Measurements from ENCODE around the gene CDH5. TPM values are rescaled to one million over a fixed set of nuclear protein-coding genes. Genes with fewer than 3 reads are reported as not detected.

Gene CDH5
- total and polyA plus RNA-seq, 2 of the 4 experiments (the other 2 are of a cell fraction) = not detected

DNA sequence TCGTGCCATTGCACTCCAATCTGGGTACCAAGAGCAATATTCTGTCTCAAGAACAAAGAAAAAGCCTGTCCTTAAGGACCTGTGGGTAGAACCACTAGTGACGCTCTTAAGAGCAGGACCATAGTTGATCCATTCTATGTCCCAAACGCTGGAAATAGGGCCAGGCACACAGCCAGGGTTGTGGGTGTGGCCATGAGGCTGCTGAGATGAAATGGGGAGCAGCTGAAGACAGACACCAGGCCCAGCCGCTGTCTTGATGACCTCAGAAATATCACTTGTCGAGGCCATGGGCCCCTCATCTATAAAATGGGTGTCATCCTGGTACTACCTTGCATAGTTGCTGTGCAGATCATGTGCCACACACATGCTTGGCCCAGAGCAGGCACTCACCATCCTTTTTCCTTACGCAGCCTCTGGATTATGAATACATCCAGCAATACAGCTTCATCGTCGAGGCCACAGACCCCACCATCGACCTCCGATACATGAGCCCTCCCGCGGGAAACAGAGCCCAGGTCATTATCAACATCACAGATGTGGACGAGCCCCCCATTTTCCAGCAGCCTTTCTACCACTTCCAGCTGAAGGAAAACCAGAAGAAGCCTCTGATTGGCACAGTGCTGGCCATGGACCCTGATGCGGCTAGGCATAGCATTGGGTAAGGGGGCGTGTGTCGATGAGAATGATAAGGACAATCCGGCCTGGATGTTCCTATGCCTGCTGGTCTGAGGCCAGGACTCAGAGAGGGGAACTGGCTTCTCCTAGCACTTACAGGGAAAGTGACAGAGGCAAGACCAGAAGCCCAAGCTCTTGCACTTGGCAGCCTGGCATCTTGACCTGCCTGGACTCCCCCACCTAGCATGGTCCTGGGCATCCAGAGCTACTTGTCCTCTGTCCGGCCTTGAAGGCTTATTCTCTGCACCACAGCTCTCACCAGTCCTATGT, 25.5 kb downstream of the CDH5 start:
- no peak for ATAC-seq (ENCODE audit: low read depth)
- intact Hi-C loops (cut with micrococcal nuclease) = no loop called here

More for the DNA sequence above, 25.5 kb downstream of the CDH5 start:
- H3K36me3 ChIP-seq (ENCODE audit: control insufficient read depth, insufficient read depth, low read length) = no peaks in the 10 kb centered on the region
- H2AK9ac ChIP-seq (replicated peaks; ENCODE audit: low read depth, low read length, poor library complexity) = no peak overlapping the region
- no peaks in the 10 kb centered on the region for H3K79me1 ChIP-seq (ENCODE audit: low read depth in 1 of 2, low read length in 2 of 2)
- TF ChIP-seq SMC3 (IDR thresholded peaks at IDR 0.05; ENCODE audit: low read depth, low read length) (no peak), FOS (IDR thresholded peaks at IDR 0.05; ENCODE audit: low read depth, low read length) (no peak), RFX5 (IDR thresholded peaks at IDR 0.05; ENCODE audit: low read depth, low read length) (no peak), RCOR1 (IDR thresholded peaks at IDR 0.05; ENCODE audit: insufficient replicate concordance, low read length) (no peak)
- TF ChIP-seq, protein P1, sequence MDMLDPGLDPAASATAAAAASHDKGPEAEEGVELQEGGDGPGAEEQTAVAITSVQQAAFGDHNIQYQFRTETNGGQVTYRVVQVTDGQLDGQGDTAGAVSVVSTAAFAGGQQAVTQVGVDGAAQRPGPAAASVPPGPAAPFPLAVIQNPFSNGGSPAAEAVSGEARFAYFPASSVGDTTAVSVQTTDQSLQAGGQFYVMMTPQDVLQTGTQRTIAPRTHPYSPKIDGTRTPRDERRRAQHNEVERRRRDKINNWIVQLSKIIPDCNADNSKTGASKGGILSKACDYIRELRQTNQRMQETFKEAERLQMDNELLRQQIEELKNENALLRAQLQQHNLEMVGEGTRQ (IDR thresholded peaks at IDR 0.05; ENCODE audit: low read depth, low read length) = no peak
- TF ChIP-seq, protein P2, sequence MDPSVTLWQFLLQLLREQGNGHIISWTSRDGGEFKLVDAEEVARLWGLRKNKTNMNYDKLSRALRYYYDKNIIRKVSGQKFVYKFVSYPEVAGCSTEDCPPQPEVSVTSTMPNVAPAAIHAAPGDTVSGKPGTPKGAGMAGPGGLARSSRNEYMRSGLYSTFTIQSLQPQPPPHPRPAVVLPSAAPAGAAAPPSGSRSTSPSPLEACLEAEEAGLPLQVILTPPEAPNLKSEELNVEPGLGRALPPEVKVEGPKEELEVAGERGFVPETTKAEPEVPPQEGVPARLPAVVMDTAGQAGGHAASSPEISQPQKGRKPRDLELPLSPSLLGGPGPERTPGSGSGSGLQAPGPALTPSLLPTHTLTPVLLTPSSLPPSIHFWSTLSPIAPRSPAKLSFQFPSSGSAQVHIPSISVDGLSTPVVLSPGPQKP (IDR thresholded peaks at IDR 0.05; ENCODE audit: borderline replicate concordance, low read depth, low read length) = no peak
- TF ChIP-seq, protein P3, sequence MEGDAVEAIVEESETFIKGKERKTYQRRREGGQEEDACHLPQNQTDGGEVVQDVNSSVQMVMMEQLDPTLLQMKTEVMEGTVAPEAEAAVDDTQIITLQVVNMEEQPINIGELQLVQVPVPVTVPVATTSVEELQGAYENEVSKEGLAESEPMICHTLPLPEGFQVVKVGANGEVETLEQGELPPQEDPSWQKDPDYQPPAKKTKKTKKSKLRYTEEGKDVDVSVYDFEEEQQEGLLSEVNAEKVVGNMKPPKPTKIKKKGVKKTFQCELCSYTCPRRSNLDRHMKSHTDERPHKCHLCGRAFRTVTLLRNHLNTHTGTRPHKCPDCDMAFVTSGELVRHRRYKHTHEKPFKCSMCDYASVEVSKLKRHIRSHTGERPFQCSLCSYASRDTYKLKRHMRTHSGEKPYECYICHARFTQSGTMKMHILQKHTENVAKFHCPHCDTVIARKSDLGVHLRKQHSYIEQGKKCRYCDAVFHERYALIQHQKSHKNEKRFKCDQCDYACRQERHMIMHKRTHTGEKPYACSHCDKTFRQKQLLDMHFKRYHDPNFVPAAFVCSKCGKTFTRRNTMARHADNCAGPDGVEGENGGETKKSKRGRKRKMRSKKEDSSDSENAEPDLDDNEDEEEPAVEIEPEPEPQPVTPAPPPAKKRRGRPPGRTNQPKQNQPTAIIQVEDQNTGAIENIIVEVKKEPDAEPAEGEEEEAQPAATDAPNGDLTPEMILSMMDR (conservative IDR thresholded peaks at IDR 0.05; ENCODE audit: low read depth, low read length) = no peak
- in situ Hi-C loops (cut with MboI; ENCODE audit: low sequenced_read_pairs) = no loop called here
- peaks cover 26% of the 10 kb centered on the region for H3K27me3 ChIP-seq (ENCODE audit: control insufficient read depth, insufficient read depth, low read length)
- no peaks in the 10 kb centered on the region for H4K20me1 ChIP-seq (ENCODE audit: insufficient read depth, low read length)
- no peak overlapping the region for H4K91ac ChIP-seq (ENCODE audit: insufficient read depth, low read depth, low read length)
- no peak overlapping the region for H2BK120ac ChIP-seq (ENCODE audit: low read depth, low read length)
- H3K9me1 ChIP-seq (ENCODE audit: insufficient read depth, low read length) = peaks cover under 1% of the 10 kb centered on the region; the same call in 1 of the 2 replicates
- H3K9me3 ChIP-seq (ENCODE audit: control insufficient read depth, insufficient read depth, low read length) = no peaks in the 10 kb centered on the region
- no peaks in the 10 kb centered on the region for H3K4me1 ChIP-seq (ENCODE audit: control insufficient read depth, insufficient read depth, low read length)
- no peak for DNase-seq
- dilution Hi-C loops (cut with HindIII; ENCODE audit: low sequenced_read_pairs, unreplicated experiment) = no loop called here
- no peak overlapping the region for H3K23ac ChIP-seq (ENCODE audit: low read depth, low read length)
- H3K14ac ChIP-seq (replicated peaks; ENCODE audit: low read depth, low read length) = no peak overlapping the region
- H2AK5ac ChIP-seq (ENCODE audit: low read depth, low read length) = no peak overlapping the region
- no peak overlapping the region for H4K5ac ChIP-seq (ENCODE audit: low read depth, low read length)
- no peak overlapping the region for H3K4me2 ChIP-seq (ENCODE audit: low read depth, low read length)
- H3K4ac ChIP-seq (ENCODE audit: low read depth, low read length) = no peak overlapping the region
- no peak overlapping the region for H2BK15ac ChIP-seq (ENCODE audit: low read depth, low read length)
- H3K4me3 ChIP-seq (ENCODE audit: insufficient read depth, low read depth, low read length) = no peak overlapping the region
- WGBS, 2 experiments (ENCODE audit: extremely low coverage in 2 of 2, insufficient read length in 1 of 2) = 54% methylated on average over 6 of the region's 18 CpGs; no CpG with 5 or more reads in 1 of the 2 experiments
- no TSS peak for BruUV-seq (replicated peaks)
- no peak overlapping the region for H4K8ac ChIP-seq (ENCODE audit: low read depth in 2 of 2, low read length in 2 of 2)
- ChIA-PET CTCF (no interaction called here), POLR2A (ENCODE audit: unreplicated experiment) (no interaction called here)
- no peak overlapping the region for H3K9ac ChIP-seq (ENCODE audit: low read depth, low read length)
- H2BK5ac ChIP-seq (ENCODE audit: low read depth, low read length, poor library complexity, severe bottlenecking) = no peak overlapping the region
- H2BK20ac ChIP-seq (ENCODE audit: low read depth, low read length) = no peak overlapping the region
- H3K56ac ChIP-seq (ENCODE audit: extremely low read depth, insufficient read depth, low read length) = no peak overlapping the region
- H3K18ac ChIP-seq (ENCODE audit: low read depth, low read length) = no peak overlapping the region
- no peak overlapping the region for H3K27ac ChIP-seq (ENCODE audit: insufficient read depth, low read length)
- no peak overlapping the region for H2AFZ ChIP-seq (replicated peaks; ENCODE audit: low read length, poor library complexity)

Data from IMR-90 (cell line).